T1000 (cell line): Measurements from ENCODE around the gene ITGA11.
A peak's percentile ranks its signal among the peaks of the same experiment; 100 is the strongest.

Experiments used
- DNase-seq: peaks from one replicate; lab custom pipeline; 2025; ENCODE audit warnings: mixed read lengths; lab: John Stamatoyannopoulos, UW

The ITGA11 gene

GRCh38 chr15:68389041-68389930 is 42.7 kb downstream of the ITGA11 start:
- no peak for DNase-seq

GRCh38 chr15:68387381-68388143 is 44.4 kb downstream of the ITGA11 start:
- no peak for DNase-seq

GRCh38 chr15:68386587-68387288 is 45.2 kb downstream of the ITGA11 start:
- no peak for DNase-seq

GRCh38 chr15:68385671-68386586 is 46.0 kb downstream of the ITGA11 start:
- no peak for DNase-seq

- DNase-seq: no peak
Measured at GRCh38 chr15:68385240-68385561, 46.8 kb downstream of the ITGA11 start.

GRCh38 chr15:68384451-68385239 is 47.3 kb downstream of the ITGA11 start:
- peak; percentile 60 for DNase-seq

GRCh38 chr15:68383161-68384074 is 48.5 kb downstream of the ITGA11 start:
- no peak for DNase-seq

GRCh38 chr15:68382286-68383007 is 49.5 kb downstream of the ITGA11 start:
- no peak for DNase-seq

GRCh38 chr15:68380456-68380855 is 51.5 kb downstream of the ITGA11 start:
- no peak for DNase-seq

- DNase-seq: no peak
Measured at GRCh38 chr15:68379759-68380290, 52.1 kb downstream of the ITGA11 start.

GRCh38 chr15:68379058-68379758 is 52.8 kb downstream of the ITGA11 start:
- DNase-seq: no peak

- no peak for DNase-seq
Measured at GRCh38 chr15:68378595-68378994, 53.4 kb downstream of the ITGA11 start.

- DNase-seq: no peak
Measured at GRCh38 chr15:68377766-68378165, 54.2 kb downstream of the ITGA11 start.

- no peak for DNase-seq
Measured at GRCh38 chr15:68376447-68377060, 55.4 kb downstream of the ITGA11 start.

- DNase-seq: no peak
Measured at GRCh38 chr15:68375716-68376220, 56.2 kb downstream of the ITGA11 start.

- DNase-seq: no peak
Measured at GRCh38 chr15:68375191-68375631, 56.8 kb downstream of the ITGA11 start.

GRCh38 chr15:68374168-68374745 is 57.7 kb downstream of the ITGA11 start:
- no peak for DNase-seq
